Upper lobe of left lung (tissue), 6 donors: ENCODE measurements around the gene LY6G6F. TPM values are rescaled to one million over a fixed set of nuclear protein-coding genes. Genes with fewer than 3 reads are reported as not detected.

Experiments used
- ATAC-seq, 2 donors: fragments of 200-7000 bp; cut with Tn5 transposase; one replicate each; pipeline ENCODE4 v1.9.1; 2022; ENCODE audit warnings: mild to moderate bottlenecking in 2 of 2, moderate library complexity in 2 of 2; ENCODE audit not compliant: low FRiP score in 2 of 2
- DNase-seq, 2 donors: peaks; one replicate each; pipeline ENCODE4 v3.0.0-alpha.2; 2019 to 2020
- H3K27ac ChIP-seq, 4 donors: fragments of 200-600 bp; sonication (generic); one replicate each; pipeline ENCODE4 v1.5.1; 2016 to 2019
- H3K27me3 ChIP-seq, 4 donors: fragments of 200-600 bp; sonication (generic); one replicate each; pipeline ENCODE4 v1.5.1; 2017 to 2019
- H3K36me3 ChIP-seq, 4 donors: fragments of 200-600 bp; sonication (generic); one replicate each; pipeline ENCODE4 v1.5.1; 2016 to 2019
- H3K4me1 ChIP-seq, 4 donors: fragments of 200-600 bp; sonication (generic); one replicate each; pipeline ENCODE4 v1.5.1; 2018 to 2019
- H3K4me3 ChIP-seq, 4 donors: fragments of 200-600 bp; sonication (generic); one replicate each; pipeline ENCODE4 v1.5.1; 2017 to 2019; ENCODE audit warnings: mild to moderate bottlenecking in 2 of 4, moderate library complexity in 1 of 4
- H3K9me3 ChIP-seq, 4 donors: fragments of 200-600 bp; sonication (generic); one replicate each; pipeline ENCODE4 v1.5.1; 2018 to 2019
- EP300 ChIP-seq, 4 donors: sonication (generic); formaldehyde crosslinking; IDR thresholded peaks; one replicate each; pipeline ENCODE4 v1.5.1; 2017; ENCODE audit warnings: antibody characterized with exemption in 4 of 4, control low read depth in 2 of 4
- POLR2A ChIP-seq, 4 donors: fragments of 450-650 bp; IDR thresholded peaks; one replicate each; pipeline ENCODE4 v1.5.1; 2016 to 2017; ENCODE audit warnings: antibody characterized with exemption in 4 of 4, mild to moderate bottlenecking in 2 of 4
- POLR2AphosphoS5 ChIP-seq, 2 donors: sonication (generic); formaldehyde crosslinking; IDR thresholded peaks; one replicate each; pipeline ENCODE4 v1.5.1; 2017; ENCODE audit warnings: antibody characterized with exemption in 2 of 2
- WGBS, 2 donors: methylation state at CpG; one replicate each; pipeline ENCODE4 v1.1.5; 2017 to 2018; 5-methylcytosine and 5-hydroxymethylcytosine counted together
- total RNA-seq, 6 donors: library from RNA; depleted of rRNA in 4 of 6; stranded (reverse); fragments of >200 nt in 4 of 6; gene quantifications; one replicate each; pipeline versions ENCODE4 v1.1.0 to v1.2.1, GENCODE V29; 2016 to 2021
- TF ChIP-seq, protein P1 (sequence below), 6 experiments: fragments of 450-650 bp in 4 of 6; fragments of 200-600 bp in 2 of 6; sonication (generic) in 2 of 6; IDR thresholded peaks; one replicate each; pipeline ENCODE4 v1.5.1; 2016 to 2019; ENCODE audit warnings: antibody characterized with exemption in 6 of 6
- donor health status: DM: no; HTN: no; CAD: no; lungs with moderate emphysema.
- donor health status: DM: no; HTN: yes; CAD: no; lungs with severe emphysema.

LY6G6F gene, protein sequence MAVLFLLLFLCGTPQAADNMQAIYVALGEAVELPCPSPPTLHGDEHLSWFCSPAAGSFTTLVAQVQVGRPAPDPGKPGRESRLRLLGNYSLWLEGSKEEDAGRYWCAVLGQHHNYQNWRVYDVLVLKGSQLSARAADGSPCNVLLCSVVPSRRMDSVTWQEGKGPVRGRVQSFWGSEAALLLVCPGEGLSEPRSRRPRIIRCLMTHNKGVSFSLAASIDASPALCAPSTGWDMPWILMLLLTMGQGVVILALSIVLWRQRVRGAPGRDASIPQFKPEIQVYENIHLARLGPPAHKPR
- 1 to 10 TPM in 4 of 6 donors, under 1 TPM in 2; 0.63 to 9.4 (median 1.7) TPM for total RNA-seq

DNA sequence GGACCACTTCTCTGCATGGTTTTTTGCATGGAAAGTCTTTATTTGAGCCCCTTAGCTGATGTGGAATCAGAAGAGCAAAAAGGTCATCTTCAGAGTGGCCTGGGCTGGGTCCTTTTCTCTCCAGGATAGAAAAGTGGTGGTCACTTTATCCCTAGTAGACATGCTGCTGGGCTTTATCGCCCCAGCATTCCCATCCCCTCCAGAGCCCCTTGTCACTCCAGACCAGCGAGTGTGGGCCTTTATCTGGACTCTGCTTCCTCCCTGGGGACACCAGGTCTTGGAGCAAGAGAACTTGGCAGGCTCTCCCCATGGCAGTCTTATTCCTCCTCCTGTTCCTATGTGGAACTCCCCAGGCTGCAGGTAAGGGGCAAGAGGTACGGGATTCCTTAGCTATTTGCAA is at the start of gene LY6G6F:
Gene LY6G6F, plus strand, starts transcription at position 268 of the 400 bp plus-strand sequence. Its CDS starts 41 bp downstream, at position 309.
- no peak within 1 kb of the TSS for H3K4me3 ChIP-seq
- H3K27me3 ChIP-seq: no peaks in the 10 kb centered on the region
- H3K36me3 ChIP-seq: no peaks in the 10 kb centered on the region
- DNase-seq (no peak), ATAC-seq (no peak)
- TF ChIP-seq POLR2A (IDR thresholded peaks at IDR 0.05) (no peak), POLR2AphosphoS5 (IDR thresholded peaks at IDR 0.05) (no peak)
- H3K27ac ChIP-seq: no peak within 1 kb of the TSS
- WGBS, 2 donors: 50 to 73% methylated on average over 2 to 3 of the region's 3 CpGs
- peaks cover 16 to 25% (median 21%) of the 10 kb centered on the region in 4 donors for H3K4me1 ChIP-seq
- H3K9me3 ChIP-seq: no peaks in the 10 kb centered on the region

DNA sequence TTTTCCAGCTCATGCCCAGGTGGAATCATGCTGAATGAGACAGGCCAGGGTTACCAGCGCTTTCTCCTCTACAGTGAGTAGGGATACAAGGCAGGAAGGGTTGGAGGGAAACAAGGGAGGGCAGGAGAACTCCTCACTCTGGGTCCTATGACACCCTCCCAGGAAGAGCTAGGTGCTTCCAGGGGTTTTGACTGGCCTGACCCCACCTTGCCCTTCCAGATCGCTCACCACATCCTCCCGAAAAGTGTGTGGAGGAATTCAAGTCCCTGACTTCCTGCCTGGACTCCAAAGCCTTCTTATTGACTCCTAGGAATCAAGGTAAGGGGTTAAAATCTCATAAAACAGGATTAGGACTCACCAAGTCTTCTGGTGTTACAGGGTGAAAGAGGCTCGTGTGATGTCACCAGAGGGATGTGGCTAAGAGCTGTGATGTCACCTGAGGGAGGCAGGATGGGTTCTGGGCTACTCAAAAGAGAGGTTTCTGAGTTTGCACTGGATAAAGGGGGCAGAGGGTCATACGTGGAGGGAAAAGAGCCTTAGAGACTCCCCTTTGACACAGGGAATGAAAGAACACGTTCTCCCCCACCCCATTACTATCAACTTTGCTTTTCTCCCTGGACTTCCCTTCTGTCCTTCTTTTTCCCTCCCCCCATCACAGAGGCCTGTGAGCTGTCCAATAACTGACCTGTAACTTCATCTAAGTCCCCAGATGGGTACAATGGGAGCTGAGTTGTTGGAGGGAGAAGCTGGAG is 49.1 kb upstream of the LY6G6F start:
- H3K9me3 ChIP-seq: no peaks in the 10 kb centered on the region
- no peak overlapping the region for H3K27ac ChIP-seq
- peaks cover 0 to 40% (median 17%) of the 10 kb centered on the region in 4 donors for H3K36me3 ChIP-seq
- no peak overlapping the region for H3K4me3 ChIP-seq
- TF ChIP-seq, protein P1, sequence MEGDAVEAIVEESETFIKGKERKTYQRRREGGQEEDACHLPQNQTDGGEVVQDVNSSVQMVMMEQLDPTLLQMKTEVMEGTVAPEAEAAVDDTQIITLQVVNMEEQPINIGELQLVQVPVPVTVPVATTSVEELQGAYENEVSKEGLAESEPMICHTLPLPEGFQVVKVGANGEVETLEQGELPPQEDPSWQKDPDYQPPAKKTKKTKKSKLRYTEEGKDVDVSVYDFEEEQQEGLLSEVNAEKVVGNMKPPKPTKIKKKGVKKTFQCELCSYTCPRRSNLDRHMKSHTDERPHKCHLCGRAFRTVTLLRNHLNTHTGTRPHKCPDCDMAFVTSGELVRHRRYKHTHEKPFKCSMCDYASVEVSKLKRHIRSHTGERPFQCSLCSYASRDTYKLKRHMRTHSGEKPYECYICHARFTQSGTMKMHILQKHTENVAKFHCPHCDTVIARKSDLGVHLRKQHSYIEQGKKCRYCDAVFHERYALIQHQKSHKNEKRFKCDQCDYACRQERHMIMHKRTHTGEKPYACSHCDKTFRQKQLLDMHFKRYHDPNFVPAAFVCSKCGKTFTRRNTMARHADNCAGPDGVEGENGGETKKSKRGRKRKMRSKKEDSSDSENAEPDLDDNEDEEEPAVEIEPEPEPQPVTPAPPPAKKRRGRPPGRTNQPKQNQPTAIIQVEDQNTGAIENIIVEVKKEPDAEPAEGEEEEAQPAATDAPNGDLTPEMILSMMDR (IDR thresholded peaks at IDR 0.05): no peak
- TF ChIP-seq POLR2A (IDR thresholded peaks at IDR 0.05) (no peak), POLR2AphosphoS5 (IDR thresholded peaks at IDR 0.05) (no peak), EP300 (IDR thresholded peaks at IDR 0.05) (no peak)
- peaks cover 36 to 58% (median 41%) of the 10 kb centered on the region in 4 donors for H3K4me1 ChIP-seq
- H3K27me3 ChIP-seq: no peaks in the 10 kb centered on the region
- DNase-seq: no peak
- WGBS, 2 donors: 82 to 86% methylated on average over 6 of the region's 6 CpGs
- ATAC-seq: no peak

DNA sequence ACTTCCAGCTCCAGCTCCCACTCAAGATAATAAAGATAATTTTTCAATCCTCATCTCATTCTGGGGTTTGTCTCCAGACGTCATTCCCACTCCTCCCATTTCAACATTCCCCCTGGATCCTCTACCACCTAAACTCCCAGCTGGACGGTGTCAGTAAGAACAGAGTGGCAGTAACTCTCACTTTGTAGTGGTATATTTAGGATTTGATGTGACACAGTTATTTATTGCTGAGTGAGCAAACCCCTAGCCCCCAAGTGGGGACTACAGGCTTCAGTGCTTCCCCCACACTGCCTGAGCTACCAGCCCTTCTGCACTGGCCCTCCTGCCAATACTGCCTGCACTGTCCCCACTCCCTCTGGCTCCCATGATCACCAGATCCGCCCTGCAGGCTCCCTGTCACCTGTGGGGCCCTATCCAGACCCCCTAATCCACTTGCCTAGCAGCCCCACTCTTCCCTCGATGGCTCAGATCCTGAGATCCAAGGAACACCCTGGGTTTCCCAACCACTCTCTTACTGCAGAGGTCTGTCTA is 48.4 kb upstream of the LY6G6F start:
- no peaks in the 10 kb centered on the region for H3K27me3 ChIP-seq
- no peak for TF ChIP-seq POLR2AphosphoS5 (IDR thresholded peaks at IDR 0.05)
- H3K9me3 ChIP-seq: no peaks in the 10 kb centered on the region
- H3K36me3 ChIP-seq: peaks cover 0 to 43% (median 17%) of the 10 kb centered on the region in 4 donors
- WGBS, 2 donors: 77 to 84% methylated on average over 4 of the region's 4 CpGs
- H3K4me1 ChIP-seq: peaks cover 38 to 62% (median 46%) of the 10 kb centered on the region in 4 donors
- H3K27ac ChIP-seq: peak overlapping the region in 1 of 4 donors; percentile 13
- H3K4me3 ChIP-seq: peak overlapping the region in 1 of 4 donors; percentile 64
- DNase-seq (no peak), ATAC-seq (no peak)

DNA sequence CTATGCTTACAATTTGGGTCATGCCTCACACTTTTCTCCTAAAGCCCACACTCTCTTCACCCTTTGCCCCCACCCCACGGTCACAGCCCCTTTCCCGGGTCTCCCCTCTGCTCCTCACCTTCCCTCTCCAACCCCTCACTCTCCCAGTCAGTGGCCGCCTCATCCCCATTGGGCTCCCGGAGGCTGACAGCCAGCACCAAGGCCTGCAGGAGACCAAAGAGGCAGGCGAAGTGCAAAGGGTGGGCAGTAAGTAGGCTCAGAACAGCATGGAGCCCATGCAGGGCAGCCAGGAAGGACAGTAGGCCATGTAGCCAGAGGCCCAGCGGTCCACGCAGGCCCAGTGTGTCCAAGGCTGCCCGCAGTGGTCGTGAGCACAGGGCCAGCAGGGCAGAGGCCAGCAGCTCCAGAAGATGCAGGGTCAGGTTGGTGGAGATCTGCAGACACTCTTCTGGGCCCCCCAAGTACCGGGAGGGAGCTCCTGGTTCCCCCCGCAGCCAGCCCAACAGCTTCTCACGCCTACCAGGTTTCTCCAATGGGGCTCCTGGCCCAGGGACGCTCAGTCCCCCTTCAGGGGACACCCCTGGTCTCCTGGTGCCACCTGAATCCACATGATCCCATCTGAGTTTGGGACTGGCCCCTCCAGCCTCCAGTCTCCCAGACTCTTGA is 47.5 kb upstream of the LY6G6F start:
- Histone ChIP-seq H3K4me3 (peak overlapping the region; percentile 64 to 92 (median 64)), H3K9me3 (no peaks in the 10 kb centered on the region), H3K27me3 (no peaks in the 10 kb centered on the region), H3K4me1 (peaks cover 41 to 64% (median 48%) of the 10 kb centered on the region in 4 donors), H3K36me3 (peaks cover 0 to 46% (median 17%) of the 10 kb centered on the region in 4 donors), H3K27ac (peak overlapping the region; percentile 84 to 97 (median 90))
- no peak for TF ChIP-seq EP300 (IDR thresholded peaks at IDR 0.05)
- no peak for TF ChIP-seq POLR2A (IDR thresholded peaks at IDR 0.05)
- ATAC-seq (no peak), DNase-seq (no peak)
- WGBS, 2 donors: 80 to 87% methylated on average over 8 to 13 of the region's 13 CpGs

DNA sequence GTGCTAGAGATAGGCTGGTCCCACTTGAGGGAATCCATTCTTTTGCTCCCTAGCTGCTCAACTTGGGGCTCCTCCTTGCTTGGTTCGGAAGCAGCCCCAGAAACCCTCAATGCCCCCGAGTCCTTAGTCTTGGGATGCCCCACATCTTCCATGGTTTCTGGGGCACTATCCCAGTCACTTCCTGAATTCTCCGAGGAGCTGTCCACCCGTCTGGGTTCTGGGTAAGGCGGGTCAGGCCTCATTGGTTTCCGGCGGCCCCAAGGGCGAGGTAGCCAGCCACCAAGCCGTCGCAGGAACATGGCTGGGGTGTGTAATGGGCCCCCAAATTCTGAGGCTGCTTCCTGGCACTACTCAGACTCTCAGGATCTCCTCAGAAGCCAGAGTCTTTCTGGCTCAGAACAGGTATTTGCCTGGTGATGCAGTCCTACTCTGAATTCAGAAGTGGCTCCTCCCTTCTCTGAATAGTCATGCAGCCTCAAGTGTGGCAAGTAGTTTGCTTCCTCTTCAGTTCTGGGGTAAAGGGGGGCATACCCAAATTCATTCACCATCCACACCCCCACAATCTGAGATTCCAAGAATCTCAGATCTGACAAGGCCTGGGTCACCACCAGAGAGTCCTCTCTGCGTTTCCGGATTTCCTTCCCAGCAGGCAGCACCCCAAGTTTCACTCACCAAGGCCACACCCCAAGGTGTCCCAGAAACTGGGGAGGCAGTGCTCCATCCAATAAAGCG is 46.9 kb upstream of the LY6G6F start:
- Histone ChIP-seq H3K9me3 (no peaks in the 10 kb centered on the region), H3K4me1 (peaks cover 46 to 68% (median 52%) of the 10 kb centered on the region in 4 donors), H3K27me3 (no peaks in the 10 kb centered on the region), H3K27ac (peak overlapping the region; percentile 84 to 97 (median 90)), H3K4me3 (peak overlapping the region; percentile 64 to 92 (median 64)), H3K36me3 (peaks cover 0 to 42% (median 17%) of the 10 kb centered on the region in 4 donors)
- 22 to 28% methylated on average over 6 to 10 of the region's 13 CpGs for WGBS, 2 donors
- ATAC-seq (peak; percentile 25 to 34), DNase-seq (peak in 1 of 2 donors; percentile 45)
- no peak for TF ChIP-seq POLR2A (IDR thresholded peaks at IDR 0.05)
- TF ChIP-seq EP300 (IDR thresholded peaks at IDR 0.05): no peak
- TF ChIP-seq, protein P1 (IDR thresholded peaks at IDR 0.05): no peak
- no peak for TF ChIP-seq POLR2AphosphoS5 (IDR thresholded peaks at IDR 0.05)
